Measurements from ENCODE around the gene NMRAL1. TPM values are rescaled to one million over a fixed set of nuclear protein-coding genes. Genes with fewer than 3 reads are reported as not detected.
A peak's percentile ranks its signal among the peaks of the same experiment; 100 is the strongest.

Gene NMRAL1
- total RNA-seq, 5 donors from 2014 or later (not counting 1 experiment from before 2014, with no cell fraction given): 50.1 to 79.1 (median 62.1) TPM

- Histone ChIP-seq H3K9me3 (no peaks in the 10 kb centered on the region), H3K4me3 (ENCODE audit: control insufficient read depth in 1 of 2, extremely low read depth in 1 of 2, low read length in 1 of 2) (no peak overlapping the region), H3K36me3 (ENCODE audit: control insufficient read depth in 2 of 2, extremely low read depth in 1 of 2, insufficient read depth in 1 of 2, low read length in 1 of 2) (peaks cover 30 to 92% of the 10 kb centered on the region in 2 donors), H3K4me1 (ENCODE audit: control insufficient read depth in 1 of 2, extremely low read depth in 1 of 2, insufficient read depth in 2 of 2, low read length in 2 of 2) (no peaks in the 10 kb centered on the region), H3K27me3 (replicated peaks in 1 of 2; ENCODE audit: control insufficient read depth in 2 of 2, extremely low read depth in 1 of 2, insufficient read depth in 2 of 2, low read length in 1 of 2) (no peaks in the 10 kb centered on the region), H3K27ac (ENCODE audit: low read length) (no peak overlapping the region)
- WGBS (ENCODE audit: insufficient coverage): 89% methylated on average over 3 of the region's 5 CpGs
- H3K9me3 Mint-ChIP-seq: no peaks in the 10 kb centered on the region
- no peak overlapping the region for H3K4me3 Mint-ChIP-seq
- ChIA-PET CTCF (no interaction called here), POLR2A (no interaction called here)
- H3K4me1 Mint-ChIP-seq: peaks cover 5 to 7% (median 6%) of the 10 kb centered on the region in 3 donors
- peaks cover 57% of the 10 kb centered on the region for H3K36me3 Mint-ChIP-seq
- H3K27ac Mint-ChIP-seq: no peak overlapping the region
- ATAC-seq (replicated peaks in 1 of 4) (no peak), DNase-seq (no peak)
- H3K27me3 Mint-ChIP-seq: no peaks in the 10 kb centered on the region
These were observed 31.2 kb downstream of the NMRAL1 start for GRCh38 chr16:4443271-4443670.

- peaks cover 29 to 92% of the 10 kb centered on the region in 2 donors for H3K36me3 ChIP-seq (ENCODE audit: control insufficient read depth in 2 of 2, extremely low read depth in 1 of 2, insufficient read depth in 1 of 2, low read length in 1 of 2)
- ChIA-PET POLR2A (no interaction called here), CTCF (no interaction called here)
- Mint-ChIP-seq H3K27ac (no peak overlapping the region), H3K27me3 (no peaks in the 10 kb centered on the region), H3K36me3 (peaks cover 54% of the 10 kb centered on the region), H3K9me3 (no peaks in the 10 kb centered on the region), H3K4me1 (peaks cover 5 to 7% (median 6%) of the 10 kb centered on the region in 3 donors), H3K4me3 (no peak overlapping the region)
- 87% methylated on average over 6 of the region's 11 CpGs for WGBS (ENCODE audit: insufficient coverage)
- ATAC-seq (replicated peaks in 1 of 4) (no peak), DNase-seq (no peak)
- no peak overlapping the region for H3K4me3 ChIP-seq (ENCODE audit: control insufficient read depth in 1 of 2, extremely low read depth in 1 of 2, low read length in 1 of 2)
- H3K4me1 ChIP-seq (ENCODE audit: control insufficient read depth in 1 of 2, extremely low read depth in 1 of 2, insufficient read depth in 2 of 2, low read length in 2 of 2): no peaks in the 10 kb centered on the region
- no peaks in the 10 kb centered on the region for H3K9me3 ChIP-seq
- no peaks in the 10 kb centered on the region for H3K27me3 ChIP-seq (replicated peaks in 1 of 2; ENCODE audit: control insufficient read depth in 2 of 2, extremely low read depth in 1 of 2, insufficient read depth in 2 of 2, low read length in 1 of 2)
- no peak overlapping the region for H3K27ac ChIP-seq (ENCODE audit: low read length)
These were observed 32.1 kb downstream of the NMRAL1 start for GRCh38 chr16:4442371-4442770.

- H3K36me3 Mint-ChIP-seq: peaks cover 46% of the 10 kb centered on the region
- 100% methylated on average over 2 of the region's 3 CpGs for WGBS (ENCODE audit: insufficient coverage)
These were observed 37.1 kb downstream of the NMRAL1 start for GRCh38 chr16:4437366-4437765.

GRCh38 chr16:4435337-4436067, 38.9 kb downstream of the NMRAL1 start:
- peaks cover 22 to 70% of the 10 kb centered on the region in 2 donors for H3K36me3 ChIP-seq (ENCODE audit: control insufficient read depth in 2 of 2, extremely low read depth in 1 of 2, insufficient read depth in 1 of 2, low read length in 1 of 2)
- DNase-seq: no peak
- H3K27me3 ChIP-seq (replicated peaks in 1 of 2; ENCODE audit: control insufficient read depth in 2 of 2, extremely low read depth in 1 of 2, insufficient read depth in 2 of 2, low read length in 1 of 2): no peaks in the 10 kb centered on the region
- no peak overlapping the region for H3K4me3 ChIP-seq (ENCODE audit: control insufficient read depth in 1 of 2, extremely low read depth in 1 of 2, low read length in 1 of 2)
- H3K27me3 Mint-ChIP-seq: no peaks in the 10 kb centered on the region
- ChIA-PET CTCF (no interaction called here), POLR2A (no interaction called here)
- ATAC-seq (replicated peaks in 1 of 4): no peak
- H3K4me1 Mint-ChIP-seq: peaks cover 10 to 21% (median 15%) of the 10 kb centered on the region in 3 donors
- H3K4me3 Mint-ChIP-seq: no peak overlapping the region
- peaks cover 28% of the 10 kb centered on the region for H3K36me3 Mint-ChIP-seq
- no peak overlapping the region for H3K27ac ChIP-seq (ENCODE audit: low read length)
- H3K27ac Mint-ChIP-seq: peak overlapping the region in 1 of 2 donors; percentile 55
- 100% methylated on average over 3 of the region's 8 CpGs for WGBS (ENCODE audit: insufficient coverage)
- no peaks in the 10 kb centered on the region for H3K9me3 ChIP-seq
- H3K9me3 Mint-ChIP-seq: no peaks in the 10 kb centered on the region
- H3K4me1 ChIP-seq (ENCODE audit: control insufficient read depth in 1 of 2, extremely low read depth in 1 of 2, insufficient read depth in 2 of 2, low read length in 2 of 2): no peaks in the 10 kb centered on the region

More at GRCh38 chr16:4437366-4437765, 37.1 kb downstream of the NMRAL1 start:
- Histone ChIP-seq H3K36me3 (ENCODE audit: control insufficient read depth in 2 of 2, extremely low read depth in 1 of 2, insufficient read depth in 1 of 2, low read length in 1 of 2) (peaks cover 21 to 80% of the 10 kb centered on the region in 2 donors), H3K9me3 (no peaks in the 10 kb centered on the region), H3K27ac (ENCODE audit: low read length) (no peak overlapping the region), H3K4me3 (ENCODE audit: control insufficient read depth in 1 of 2, extremely low read depth in 1 of 2, low read length in 1 of 2) (no peak overlapping the region), H3K4me1 (ENCODE audit: control insufficient read depth in 1 of 2, extremely low read depth in 1 of 2, insufficient read depth in 2 of 2, low read length in 2 of 2) (no peaks in the 10 kb centered on the region), H3K27me3 (replicated peaks in 1 of 2; ENCODE audit: control insufficient read depth in 2 of 2, extremely low read depth in 1 of 2, insufficient read depth in 2 of 2, low read length in 1 of 2) (no peaks in the 10 kb centered on the region)
- H3K27me3 Mint-ChIP-seq: no peaks in the 10 kb centered on the region
- ChIA-PET POLR2A (interaction anchor here in 1 of 2 donors (0.5 to 0.6 kb wide), 2 partner anchors 200 to 605 kb away, joined by 3 read pairs; no protein-coding TSS in a partner anchor), CTCF (interaction anchor here in 1 of 2 donors (0.7 kb wide), 1 partner anchor 149 kb away, joined by 3 read pairs; no protein-coding TSS in a partner anchor)
- DNase-seq (no peak), ATAC-seq (replicated peaks in 1 of 4) (no peak)
- no peaks in the 10 kb centered on the region for H3K9me3 Mint-ChIP-seq
- peaks cover 12 to 15% (median 14%) of the 10 kb centered on the region in 3 donors for H3K4me1 Mint-ChIP-seq
- H3K4me3 Mint-ChIP-seq: no peak overlapping the region
- no peak overlapping the region for H3K27ac Mint-ChIP-seq

- peaks cover 14 to 60% of the 10 kb centered on the region in 2 donors for H3K36me3 ChIP-seq (ENCODE audit: control insufficient read depth in 2 of 2, extremely low read depth in 1 of 2, insufficient read depth in 1 of 2, low read length in 1 of 2)
- Mint-ChIP-seq H3K36me3 (peaks cover 24% of the 10 kb centered on the region), H3K4me1 (peaks cover 9 to 21% (median 10%) of the 10 kb centered on the region in 3 donors), H3K4me3 (no peak overlapping the region), H3K9me3 (no peaks in the 10 kb centered on the region), H3K27me3 (no peaks in the 10 kb centered on the region), H3K27ac (peak overlapping the region in 1 of 2 donors; percentile 26)
- ATAC-seq (replicated peaks in 1 of 4): no peak
- POLR2A ChIA-PET: no interaction called here
- CTCF ChIA-PET: interaction anchor here in 1 of 2 donors (0.7 kb wide), 1 partner anchor 190 kb away, joined by 4 read pairs; the partner anchor contains the start of gene MGRN1
- H3K4me3 ChIP-seq (ENCODE audit: control insufficient read depth in 1 of 2, extremely low read depth in 1 of 2, low read length in 1 of 2): no peak overlapping the region
- DNase-seq: no peak
- WGBS (ENCODE audit: insufficient coverage): 97% methylated on average over 6 of the region's 12 CpGs
- no peaks in the 10 kb centered on the region for H3K9me3 ChIP-seq
- H3K27ac ChIP-seq (ENCODE audit: low read length): no peak overlapping the region
- H3K4me1 ChIP-seq (ENCODE audit: control insufficient read depth in 1 of 2, extremely low read depth in 1 of 2, insufficient read depth in 2 of 2, low read length in 2 of 2): no peaks in the 10 kb centered on the region
- no peaks in the 10 kb centered on the region for H3K27me3 ChIP-seq (replicated peaks in 1 of 2; ENCODE audit: control insufficient read depth in 2 of 2, extremely low read depth in 1 of 2, insufficient read depth in 2 of 2, low read length in 1 of 2)
These were observed 40.3 kb downstream of the NMRAL1 start for GRCh38 chr16:4433914-4434787.

- Histone ChIP-seq H3K4me3 (ENCODE audit: control insufficient read depth in 1 of 2, extremely low read depth in 1 of 2, low read length in 1 of 2) (no peak overlapping the region), H3K27me3 (replicated peaks in 1 of 2; ENCODE audit: control insufficient read depth in 2 of 2, extremely low read depth in 1 of 2, insufficient read depth in 2 of 2, low read length in 1 of 2) (no peaks in the 10 kb centered on the region), H3K9me3 (no peaks in the 10 kb centered on the region), H3K4me1 (ENCODE audit: control insufficient read depth in 1 of 2, extremely low read depth in 1 of 2, insufficient read depth in 2 of 2, low read length in 2 of 2) (peaks cover 3% of the 10 kb centered on the region in 2 experiments), H3K27ac (ENCODE audit: low read length) (no peak overlapping the region), H3K36me3 (ENCODE audit: control insufficient read depth in 2 of 2, extremely low read depth in 1 of 2, insufficient read depth in 1 of 2, low read length in 1 of 2) (peaks cover 14 to 53% of the 10 kb centered on the region in 2 donors)
- 100% methylated on average over 4 of the region's 4 CpGs for WGBS (ENCODE audit: insufficient coverage)
- Mint-ChIP-seq H3K4me1 (peaks cover 13 to 25% (median 14%) of the 10 kb centered on the region in 3 donors), H3K4me3 (no peak overlapping the region), H3K9me3 (no peaks in the 10 kb centered on the region), H3K36me3 (peaks cover 28% of the 10 kb centered on the region), H3K27me3 (no peaks in the 10 kb centered on the region), H3K27ac (no peak overlapping the region)
- DNase-seq (no peak), ATAC-seq (replicated peaks in 1 of 4) (no peak)
- ChIA-PET POLR2A (no interaction called here), CTCF (interaction anchor here in 1 of 2 donors (0.6 kb wide), 1 partner anchor 27 kb away, joined by 7 read pairs; no protein-coding TSS in a partner anchor)
These were observed 41.2 kb downstream of the NMRAL1 start for GRCh38 chr16:4433228-4433627.

All from T-cell (primary cell).